ENCODE measurements around the gene OR9I1. TPM values are rescaled to one million over a fixed set of nuclear protein-coding genes. Genes with fewer than 3 reads are reported as not detected.

OR9I1 gene
- total and polyA plus RNA-seq, 10 donors = not detected

- no peak overlapping the region for H3K4me3 ChIP-seq
- no peak overlapping the region for H3K27ac ChIP-seq
- H3K36me3 ChIP-seq = no peaks in the 10 kb centered on the region
- H3K9me3 ChIP-seq = no peaks in the 10 kb centered on the region
- intact Hi-C loops (cut with DNase I; ENCODE audit: low total_unique reads) = no loop called here
- DNase-seq = no peak
- H3K27me3 ChIP-seq (replicated peaks in 1 of 7) = no peaks in the 10 kb centered on the region
- 73 to 89% (median 82%) methylated on average over 3 of the region's 3 CpGs for WGBS, 5 donors
- TF ChIP-seq CTCF (IDR thresholded peaks at IDR 0.05 in 8 of 11, conservative IDR thresholded peaks at IDR 0.05 in 3 of 11) (no peak), POLR2A (IDR thresholded peaks at IDR 0.05) (no peak), POLR2AphosphoS5 (IDR thresholded peaks at IDR 0.05) (no peak)
- H3K4me1 ChIP-seq = no peaks in the 10 kb centered on the region
Observed at GRCh38 chr11:58152781-58153180, 27.5 kb upstream of the OR9I1 start.

GRCh38 chr11:58142761-58143160 lies 17.4 kb upstream of the OR9I1 start:
- H3K4me1 ChIP-seq = no peaks in the 10 kb centered on the region
- no peaks in the 10 kb centered on the region for H3K27me3 ChIP-seq (replicated peaks in 1 of 7)
- no peaks in the 10 kb centered on the region for H3K9me3 ChIP-seq
- no peak for TF ChIP-seq POLR2A (IDR thresholded peaks at IDR 0.05)
- no peak for TF ChIP-seq CTCF (IDR thresholded peaks at IDR 0.05 in 8 of 11, conservative IDR thresholded peaks at IDR 0.05 in 3 of 11)
- no peak for TF ChIP-seq POLR2AphosphoS5 (IDR thresholded peaks at IDR 0.05)
- intact Hi-C loops (cut with DNase I; ENCODE audit: low total_unique reads) = no loop called here
- WGBS, 5 donors = 85 to 90% (median 88%) methylated on average over 1 of the region's 1 CpG
- H3K4me3 ChIP-seq = no peak overlapping the region
- no peaks in the 10 kb centered on the region for H3K36me3 ChIP-seq
- no peak overlapping the region for H3K27ac ChIP-seq
- DNase-seq = no peak

GRCh38 chr11:58135171-58135570 lies 9.8 kb upstream of the OR9I1 start:
- no peak for TF ChIP-seq POLR2AphosphoS5 (IDR thresholded peaks at IDR 0.05)
- no peak for TF ChIP-seq CTCF (IDR thresholded peaks at IDR 0.05 in 8 of 11, conservative IDR thresholded peaks at IDR 0.05 in 3 of 11)
- no peak for TF ChIP-seq POLR2A (IDR thresholded peaks at IDR 0.05)
- Histone ChIP-seq H3K9me3 (no peaks in the 10 kb centered on the region), H3K4me1 (no peaks in the 10 kb centered on the region), H3K36me3 (no peaks in the 10 kb centered on the region), H3K4me3 (no peak overlapping the region), H3K27me3 (replicated peaks in 1 of 7) (no peaks in the 10 kb centered on the region), H3K27ac (no peak overlapping the region)
- 83 to 95% (median 86%) methylated on average over 1 of the region's 1 CpG for WGBS, 5 donors
- intact Hi-C loops (cut with DNase I; ENCODE audit: low total_unique reads) = no loop called here
- no peak for DNase-seq

- Histone ChIP-seq H3K9me3 (no peaks in the 10 kb centered on the region), H3K27ac (no peak overlapping the region), H3K27me3 (replicated peaks in 1 of 7) (no peaks in the 10 kb centered on the region), H3K4me3 (no peak overlapping the region), H3K4me1 (no peaks in the 10 kb centered on the region), H3K36me3 (no peaks in the 10 kb centered on the region)
- no peak for TF ChIP-seq POLR2AphosphoS5 (IDR thresholded peaks at IDR 0.05)
- TF ChIP-seq CTCF (IDR thresholded peaks at IDR 0.05 in 8 of 11, conservative IDR thresholded peaks at IDR 0.05 in 3 of 11) = no peak
- TF ChIP-seq POLR2A (IDR thresholded peaks at IDR 0.05) = no peak
- 82 to 94% (median 86%) methylated on average over 1 of the region's 1 CpG for WGBS, 5 donors
- intact Hi-C loops (cut with DNase I; ENCODE audit: low total_unique reads) = no loop called here
- no peak for DNase-seq
Observed at GRCh38 chr11:58134151-58134550, 8.8 kb upstream of the OR9I1 start.

Data from spleen (tissue), 11 donors.